Measurements from ENCODE around the gene SEPTIN1. TPM values are rescaled to one million over a fixed set of nuclear protein-coding genes. Genes with fewer than 3 reads are reported as not detected.
A peak's percentile ranks its signal among the peaks of the same experiment; 100 is the strongest.

The SEPTIN1 gene
- total and polyA plus RNA-seq, 2 of the 13 experiments (the other 11 are each of a cell fraction or from before 2014, with no cell fraction given) = 0.18 to 0.67 TPM

- TF ChIP-seq GATA4 (IDR thresholded peaks at IDR 0.05; ENCODE audit: borderline replicate concordance, low read depth) (peak; percentile 42; the same call in 1 of the 2 replicates), FOXO1 (CRISPR knock-in tag; IDR thresholded peaks at IDR 0.05) (peak; percentile 62), ZNF788 (CRISPR knock-in tag; IDR thresholded peaks at IDR 0.05; ENCODE audit: borderline replicate concordance) (peak; percentile 72; the same call in 1 of the 2 replicates), SP5 (CRISPR knock-in tag; IDR thresholded peaks at IDR 0.05; ENCODE audit: borderline replicate concordance, low read depth) (peak; percentile 68; the same call in 1 of the 2 replicates), ZNF589 (CRISPR knock-in tag; conservative IDR thresholded peaks at IDR 0.05) (peak; percentile 46; the same call in 1 of the 2 replicates), ZNF225 (CRISPR knock-in tag; IDR thresholded peaks at IDR 0.05) (peak; percentile 46), ZNF747 (CRISPR knock-in tag; IDR thresholded peaks at IDR 0.05; ENCODE audit: borderline replicate concordance) (peak; percentile 0; the same call in 1 of the 2 replicates), GABPB1 (CRISPR knock-in tag; IDR thresholded peaks at IDR 0.05) (peak; percentile 94), ZNF296 (CRISPR knock-in tag; conservative IDR thresholded peaks at IDR 0.05) (peak; percentile 75; the same call in 1 of the 2 replicates), GFI1 (CRISPR knock-in tag; IDR thresholded peaks at IDR 0.05; ENCODE audit: borderline replicate concordance) (no peak), ZNF441 (CRISPR knock-in tag; IDR thresholded peaks at IDR 0.05; ENCODE audit: borderline replicate concordance) (peak; percentile 76; the same call in 1 of the 2 replicates), ZNF768 (CRISPR knock-in tag; IDR thresholded peaks at IDR 0.05) (peak; percentile 91), HNF4A (CRISPR knock-in tag; IDR thresholded peaks at IDR 0.05) (0 out of 2 replicates have a peak, but pooled peaks have one; percentile 24), NONO (IDR thresholded peaks at IDR 0.05) (no peak), NONO (CRISPR knock-in tag; conservative IDR thresholded peaks at IDR 0.05) (peak; percentile 87), ELK4 (CRISPR knock-in tag; IDR thresholded peaks at IDR 0.05; ENCODE audit: borderline replicate concordance) (no peak), HNF1B (CRISPR knock-in tag; IDR thresholded peaks at IDR 0.05) (0 out of 2 replicates have a peak, but pooled peaks have one; percentile 13), TOPORS (CRISPR knock-in tag; IDR thresholded peaks at IDR 0.05) (0 out of 2 replicates have a peak, but pooled peaks have one; percentile 26), SYNCRIP (IDR thresholded peaks at IDR 0.05; ENCODE audit: insufficient read depth, low read depth, low read length) (no peak), JDP2 (CRISPR knock-in tag; IDR thresholded peaks at IDR 0.05; ENCODE audit: borderline replicate concordance) (peak; percentile 31; the same call in 1 of the 2 replicates), FOXP4 (CRISPR knock-in tag; IDR thresholded peaks at IDR 0.05) (no peak), E2F1 (CRISPR knock-in tag; IDR thresholded peaks at IDR 0.05) (0 out of 2 replicates have a peak, but pooled peaks have one; percentile 52), HOXA3 (CRISPR knock-in tag; IDR thresholded peaks at IDR 0.05) (peak; percentile 84)
Observed at GRCh38 chr16:30395155-30395991, 13.0 kb upstream of the SEPTIN1 start, which contains the start of gene ZNF48 (continued).
